Neural cell (in vitro differentiated cells): ENCODE results near the gene CTDSP2. TPM values are rescaled to one million over a fixed set of nuclear protein-coding genes. Genes with fewer than 3 reads are reported as not detected.
"Not testable (repeated sequence)": the region's sequence is repeated elsewhere in the genome, so short reads cannot be mapped to it uniquely, and the experiment has no call there.

ENCODE experiments used
- H2AFZ ChIP-seq: fragments of 200-600, 300-800 bp; sonication (generic), shearing (Covaris generic); 2 replicates; pipeline ENCODE4 v1.6.0; 2014; ENCODE audit warnings: low read depth, mild to moderate bottlenecking, antibody characterized with exemption, low read length, moderate library complexity
- H3F3A ChIP-seq: fragments of 200-600 bp; shearing (Covaris generic); 2 replicates; pipeline ENCODE4 v1.6.1; 2016; ENCODE audit warnings: mild to moderate bottlenecking, moderate library complexity, mixed read lengths, antibody characterized with exemption, low read length; ENCODE audit not compliant: insufficient read depth, poor library complexity, severe bottlenecking
- H3K27ac ChIP-seq: fragments of 200-600, 300-800 bp; sonication (generic), shearing (Covaris generic); 2 replicates; pipeline ENCODE4 v1.5.1; 2014; ENCODE audit warnings: mild to moderate bottlenecking, low read length, moderate library complexity
- H3K27me3 ChIP-seq: fragments of 300-800, 200-600 bp; sonication (generic), shearing (Covaris generic); 2 replicates; pipeline ENCODE4 v1.6.0; 2014; ENCODE audit warnings: mild to moderate bottlenecking, low read depth, low read length, moderate library complexity; ENCODE audit not compliant: insufficient read depth
- H3K36me3 ChIP-seq: fragments of 300-800, 200-600 bp; sonication (generic), shearing (Covaris generic); 2 replicates; pipeline ENCODE4 v1.5.1; 2014; ENCODE audit warnings: mild to moderate bottlenecking, antibody characterized with exemption, low read length, moderate library complexity; ENCODE audit not compliant: insufficient read depth
- H3K4me2 ChIP-seq: fragments of 300-800, 200-600 bp; sonication (generic), shearing (Covaris generic); 2 replicates; pipeline ENCODE4 v1.6.0; 2014; ENCODE audit warnings: mild to moderate bottlenecking, low read length
- H3K4me3 ChIP-seq: fragments of 300-800, 200-600 bp; sonication (generic), shearing (Covaris generic); 2 replicates; pipeline ENCODE4 v1.5.1; 2014; ENCODE audit warnings: mild to moderate bottlenecking, low read length, moderate library complexity
- H3K79me2 ChIP-seq: fragments of 200-600 bp; shearing (Covaris generic); replicated peaks from 2 replicates; pipeline ENCODE4 v1.6.0; 2014; ENCODE audit warnings: mild to moderate bottlenecking, low read length, moderate library complexity; ENCODE audit not compliant: insufficient read depth
- H3K9ac ChIP-seq: fragments of 300-800, 200-600 bp; sonication (generic), shearing (Covaris generic); 2 replicates; pipeline ENCODE4 v1.6.1; 2016; ENCODE audit warnings: mild to moderate bottlenecking, low read length, mixed read lengths
- H3K9me2 ChIP-seq: fragments of 200-600 bp; shearing (Covaris generic); 2 replicates; pipeline ENCODE4 v1.6.1; 2016; ENCODE audit warnings: mild to moderate bottlenecking, low read length, mixed read lengths; ENCODE audit not compliant: insufficient read depth
- H3K9me3 ChIP-seq: fragments of 200-600, 300-800 bp; sonication (generic), shearing (Covaris generic); 2 replicates; pipeline ENCODE4 v1.6.1; 2016; ENCODE audit warnings: mild to moderate bottlenecking, mixed run types, low read length, moderate library complexity, mixed read lengths
- H4K20me1 ChIP-seq: fragments of 200-600 bp; shearing (Covaris generic); 2 replicates; pipeline ENCODE4 v1.6.1; 2016; ENCODE audit warnings: mild to moderate bottlenecking, mixed run types; ENCODE audit not compliant: insufficient read depth
- CTCF ChIP-seq: fragments of 450-650 bp; IDR thresholded peaks from 2 replicates; pipeline ENCODE4 v1.5.1; 2014; ENCODE audit warnings: antibody characterized with exemption, mild to moderate bottlenecking, moderate library complexity; ENCODE audit not compliant: poor library complexity, severe bottlenecking
- EP300 ChIP-seq: fragments of 450-650 bp; conservative IDR thresholded peaks from 2 replicates; pipeline ENCODE4 v1.6.1; 2014; ENCODE audit warnings: antibody characterized with exemption, mild to moderate bottlenecking, moderate library complexity; ENCODE audit not compliant: poor library complexity, severe bottlenecking
- EZH2 ChIP-seq: fragments of 200-600, 300-800 bp; shearing (Covaris generic), sonication (generic); IDR thresholded peaks from 2 replicates; pipeline ENCODE4 v1.6.1; 2014; ENCODE audit warnings: antibody characterized with exemption, low read length, borderline replicate concordance, mild to moderate bottlenecking; ENCODE audit not compliant: insufficient read depth, poor library complexity, severe bottlenecking
- MXI1 ChIP-seq: fragments of 450-650 bp; conservative IDR thresholded peaks from 2 replicates; pipeline ENCODE4 v1.6.1; 2014; ENCODE audit warnings: antibody characterized with exemption, mild to moderate bottlenecking; ENCODE audit not compliant: poor library complexity, severe bottlenecking
- POLR2AphosphoS5 ChIP-seq: IDR thresholded peaks from 2 replicates; pipeline ENCODE4 v1.6.1; 2012
- RAD21 ChIP-seq: fragments of 450-650 bp; conservative IDR thresholded peaks from 2 replicates; pipeline ENCODE4 v1.6.1; 2014; ENCODE audit warnings: antibody characterized with exemption, mild to moderate bottlenecking, moderate library complexity
- SMC3 ChIP-seq: fragments of 450-650 bp; conservative IDR thresholded peaks from 2 replicates; pipeline ENCODE4 v1.6.1; 2014; ENCODE audit warnings: antibody characterized with exemption, mild to moderate bottlenecking, moderate library complexity; ENCODE audit not compliant: poor library complexity
- TAF1 ChIP-seq: IDR thresholded peaks from 2 replicates; pipeline ENCODE4 v1.6.1; 2012; ENCODE audit warnings: low read depth
- polyA plus RNA-seq: library from polyadenylated mRNA; depleted of rRNA; stranded (reverse); fragments of >200 nt; gene quantifications from 2 replicates; pipeline ENCODE4 v1.2.3, GENCODE V29; 2014
- TF ChIP-seq, protein P1 (sequence below): IDR thresholded peaks from 2 replicates; pipeline ENCODE4 v1.6.1; 2012; ENCODE audit warnings: borderline replicate concordance

Gene CTDSP2
- polyA plus RNA-seq, 1 donor from 2014 or later: 23.6 TPM

DNA sequence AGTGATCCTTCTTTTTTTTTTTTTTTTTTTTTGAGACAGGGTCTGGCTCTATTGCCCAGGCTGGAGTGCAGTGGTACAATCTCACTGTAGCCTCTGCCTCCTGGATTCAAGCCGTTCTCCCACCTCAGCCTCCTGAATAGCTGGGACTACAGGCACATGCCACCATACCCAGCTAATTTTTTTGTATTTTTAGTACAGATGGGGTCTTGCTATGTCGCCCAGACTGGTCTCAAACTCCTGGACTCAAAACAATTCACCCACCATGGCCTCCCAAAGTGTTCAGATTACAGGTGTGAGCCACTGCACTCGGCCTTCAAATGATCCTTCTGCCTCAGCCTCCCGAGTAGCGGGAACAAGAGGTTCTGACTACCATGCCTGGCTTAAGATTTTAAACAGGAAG lies 14.4 kb upstream of the CTDSP2 start:
- not testable (repeated sequence) for H4K20me1 ChIP-seq, H3F3A ChIP-seq, H3K27ac ChIP-seq, H3K4me2 ChIP-seq, H3K4me3 ChIP-seq, H3K9me3 ChIP-seq, H3K79me2 ChIP-seq, H2AFZ ChIP-seq, H3K9me2 ChIP-seq, H3K9ac ChIP-seq, H3K36me3 ChIP-seq
- peaks cover 11% of the 10 kb centered on the region for H3K27me3 ChIP-seq

- H3K36me3 ChIP-seq: no peaks in the 10 kb centered on the region
- no peaks in the 10 kb centered on the region for H3F3A ChIP-seq
- H3K27me3 ChIP-seq: peaks cover under 1% of the 10 kb centered on the region
- H2AFZ ChIP-seq: no peak overlapping the region
- H3K9me3 ChIP-seq: no peaks in the 10 kb centered on the region
- no peak overlapping the region for H3K4me3 ChIP-seq
- H3K4me2 ChIP-seq: no peak overlapping the region
- no peak overlapping the region for H3K27ac ChIP-seq
- TF ChIP-seq CTCF: no peak
- TF ChIP-seq, protein P1, sequence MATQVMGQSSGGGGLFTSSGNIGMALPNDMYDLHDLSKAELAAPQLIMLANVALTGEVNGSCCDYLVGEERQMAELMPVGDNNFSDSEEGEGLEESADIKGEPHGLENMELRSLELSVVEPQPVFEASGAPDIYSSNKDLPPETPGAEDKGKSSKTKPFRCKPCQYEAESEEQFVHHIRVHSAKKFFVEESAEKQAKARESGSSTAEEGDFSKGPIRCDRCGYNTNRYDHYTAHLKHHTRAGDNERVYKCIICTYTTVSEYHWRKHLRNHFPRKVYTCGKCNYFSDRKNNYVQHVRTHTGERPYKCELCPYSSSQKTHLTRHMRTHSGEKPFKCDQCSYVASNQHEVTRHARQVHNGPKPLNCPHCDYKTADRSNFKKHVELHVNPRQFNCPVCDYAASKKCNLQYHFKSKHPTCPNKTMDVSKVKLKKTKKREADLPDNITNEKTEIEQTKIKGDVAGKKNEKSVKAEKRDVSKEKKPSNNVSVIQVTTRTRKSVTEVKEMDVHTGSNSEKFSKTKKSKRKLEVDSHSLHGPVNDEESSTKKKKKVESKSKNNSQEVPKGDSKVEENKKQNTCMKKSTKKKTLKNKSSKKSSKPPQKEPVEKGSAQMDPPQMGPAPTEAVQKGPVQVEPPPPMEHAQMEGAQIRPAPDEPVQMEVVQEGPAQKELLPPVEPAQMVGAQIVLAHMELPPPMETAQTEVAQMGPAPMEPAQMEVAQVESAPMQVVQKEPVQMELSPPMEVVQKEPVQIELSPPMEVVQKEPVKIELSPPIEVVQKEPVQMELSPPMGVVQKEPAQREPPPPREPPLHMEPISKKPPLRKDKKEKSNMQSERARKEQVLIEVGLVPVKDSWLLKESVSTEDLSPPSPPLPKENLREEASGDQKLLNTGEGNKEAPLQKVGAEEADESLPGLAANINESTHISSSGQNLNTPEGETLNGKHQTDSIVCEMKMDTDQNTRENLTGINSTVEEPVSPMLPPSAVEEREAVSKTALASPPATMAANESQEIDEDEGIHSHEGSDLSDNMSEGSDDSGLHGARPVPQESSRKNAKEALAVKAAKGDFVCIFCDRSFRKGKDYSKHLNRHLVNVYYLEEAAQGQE: no peak
- no peak for TF ChIP-seq RAD21
- no peak for TF ChIP-seq MXI1
- no peak for TF ChIP-seq TAF1
- no peak for TF ChIP-seq EZH2
- no peak for TF ChIP-seq POLR2AphosphoS5
- no peak for TF ChIP-seq SMC3
- no peak for TF ChIP-seq EP300
- H4K20me1 ChIP-seq: no peaks in the 10 kb centered on the region
- no peaks in the 10 kb centered on the region for H3K9me2 ChIP-seq
- no peaks in the 10 kb centered on the region for H3K79me2 ChIP-seq
- H3K9ac ChIP-seq: no peak overlapping the region
These were observed 12.6 kb upstream of the CTDSP2 start for GRCh38 chr12:57859121-57859520.

DNA sequence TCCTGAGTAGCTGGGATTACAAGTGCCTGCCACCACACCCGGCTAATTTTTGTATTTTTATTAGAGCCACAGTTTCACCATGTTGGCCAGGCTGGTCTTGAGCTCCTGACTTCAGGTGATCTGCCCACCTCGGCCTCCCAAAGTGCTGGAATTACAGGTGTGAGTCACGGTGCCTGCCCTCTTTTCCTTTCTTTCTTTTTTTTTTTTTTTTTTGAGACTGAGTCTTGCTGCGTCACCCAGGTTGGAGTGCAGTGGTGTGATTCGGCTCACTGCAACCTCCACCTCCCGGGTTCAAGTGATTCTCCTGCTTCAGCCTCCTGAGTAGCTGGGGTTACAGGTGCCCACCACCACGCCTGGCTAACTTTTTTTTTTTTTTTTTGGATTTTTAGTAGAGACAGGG lies 11.6 kb upstream of the CTDSP2 start:
- H3K9me3 ChIP-seq, H3F3A ChIP-seq, H3K9ac ChIP-seq, H3K36me3 ChIP-seq, H3K4me2 ChIP-seq, H3K27me3 ChIP-seq, H3K4me3 ChIP-seq, H3K27ac ChIP-seq, H2AFZ ChIP-seq, H4K20me1 ChIP-seq, H3K9me2 ChIP-seq, H3K79me2 ChIP-seq: not testable (repeated sequence)
